WTC11 (cell line): ENCODE data around the gene PNMA6E.

Experiments
- NR1H2 ChIP-seq: sonication (generic); formaldehyde crosslinking; IDR thresholded peaks from 2 replicates; pipeline ENCODE4 v1.9.0; 2021; ENCODE audit warnings: mild to moderate bottlenecking, moderate library complexity, missing genetic modification reagents
- NR2C2 ChIP-seq: sonication (generic); formaldehyde crosslinking; IDR thresholded peaks from 2 replicates; pipeline ENCODE4 v1.8.0; 2022; ENCODE audit warnings: mild to moderate bottlenecking, missing genetic modification reagents
- TEAD4 ChIP-seq: sonication (generic); formaldehyde crosslinking; IDR thresholded peaks from 2 replicates; pipeline ENCODE4 v1.8.0; 2022; ENCODE audit warnings: mild to moderate bottlenecking, missing genetic modification reagents
- ZNF423 ChIP-seq: fragments of 250-450 bp; sonication (Bioruptor Pico); IDR thresholded peaks from 2 replicates; pipeline ENCODE4 v2.1.2; 2022; ENCODE audit warnings: mild to moderate bottlenecking, moderate library complexity
- TF ChIP-seq, protein P1 (sequence below): sonication (generic); formaldehyde crosslinking; conservative IDR thresholded peaks from 2 replicates; pipeline ENCODE4 v1.8.1; 2022; ENCODE audit warnings: mild to moderate bottlenecking, missing genetic modification reagents
- TF ChIP-seq, protein P2 (sequence below): fragments of 200-600 bp; IDR thresholded peaks from 2 replicates; pipeline ENCODE4 v1.8.0; 2022; ENCODE audit warnings: antibody characterized with exemption
- TF ChIP-seq, protein P3 (sequence below): sonication (generic); formaldehyde crosslinking; IDR thresholded peaks from 2 replicates; pipeline ENCODE4 v1.8.0; 2022; ENCODE audit warnings: mild to moderate bottlenecking, missing genetic modification reagents
- TF ChIP-seq, protein P4 (sequence below): sonication (generic); formaldehyde crosslinking; IDR thresholded peaks from 2 replicates; pipeline ENCODE4 v1.8.1; 2023; ENCODE audit warnings: mild to moderate bottlenecking, missing genetic modification reagents, moderate library complexity
- TF ChIP-seq, protein P5 (sequence below): sonication (generic); formaldehyde crosslinking; IDR thresholded peaks from 2 replicates; pipeline ENCODE4 v1.8.1; 2022; ENCODE audit warnings: missing genetic modification reagents, borderline replicate concordance
- TF ChIP-seq, protein P6 (sequence below): sonication (generic); formaldehyde crosslinking; IDR thresholded peaks from 2 replicates; pipeline ENCODE4 v1.8.1; 2022; ENCODE audit warnings: low read depth, mild to moderate bottlenecking, moderate library complexity, missing genetic modification reagents, borderline replicate concordance

DNA sequence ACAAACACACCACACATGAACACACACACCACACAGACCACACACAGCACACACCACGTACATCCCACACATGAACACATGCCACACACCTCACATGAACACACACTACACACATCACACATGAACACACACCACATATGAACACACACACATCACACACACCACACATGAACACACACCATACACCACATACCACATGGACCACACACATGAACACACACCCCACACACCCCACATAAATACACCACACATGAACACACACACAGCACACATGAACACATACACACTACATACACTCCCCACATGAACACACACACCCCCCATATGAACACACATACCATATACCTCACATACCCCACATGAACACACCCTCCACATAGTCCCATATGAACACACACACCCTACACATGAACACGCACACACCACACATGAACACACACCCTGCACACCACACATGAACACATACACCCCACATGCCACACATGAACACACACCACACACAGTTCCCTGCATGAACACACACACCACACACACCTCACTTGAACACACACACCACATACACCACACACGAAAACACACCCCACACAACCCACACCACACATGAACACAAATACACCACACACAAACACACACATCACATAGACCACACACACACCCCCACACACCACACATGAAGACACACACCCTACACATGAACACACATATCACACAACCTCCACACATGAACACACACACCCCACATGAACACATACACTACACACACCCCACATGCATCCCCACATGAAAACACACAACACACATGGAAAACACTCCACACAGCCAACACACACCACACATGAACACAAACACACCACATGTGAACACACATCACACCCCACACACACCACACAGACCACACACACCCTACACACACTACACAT, 18.3 kb downstream of the PNMA6E start:
- TF ChIP-seq, protein P1, sequence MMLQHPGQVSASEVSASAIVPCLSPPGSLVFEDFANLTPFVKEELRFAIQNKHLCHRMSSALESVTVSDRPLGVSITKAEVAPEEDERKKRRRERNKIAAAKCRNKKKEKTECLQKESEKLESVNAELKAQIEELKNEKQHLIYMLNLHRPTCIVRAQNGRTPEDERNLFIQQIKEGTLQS (CRISPR knock-in tag): no peak
- TF ChIP-seq, protein P2, sequence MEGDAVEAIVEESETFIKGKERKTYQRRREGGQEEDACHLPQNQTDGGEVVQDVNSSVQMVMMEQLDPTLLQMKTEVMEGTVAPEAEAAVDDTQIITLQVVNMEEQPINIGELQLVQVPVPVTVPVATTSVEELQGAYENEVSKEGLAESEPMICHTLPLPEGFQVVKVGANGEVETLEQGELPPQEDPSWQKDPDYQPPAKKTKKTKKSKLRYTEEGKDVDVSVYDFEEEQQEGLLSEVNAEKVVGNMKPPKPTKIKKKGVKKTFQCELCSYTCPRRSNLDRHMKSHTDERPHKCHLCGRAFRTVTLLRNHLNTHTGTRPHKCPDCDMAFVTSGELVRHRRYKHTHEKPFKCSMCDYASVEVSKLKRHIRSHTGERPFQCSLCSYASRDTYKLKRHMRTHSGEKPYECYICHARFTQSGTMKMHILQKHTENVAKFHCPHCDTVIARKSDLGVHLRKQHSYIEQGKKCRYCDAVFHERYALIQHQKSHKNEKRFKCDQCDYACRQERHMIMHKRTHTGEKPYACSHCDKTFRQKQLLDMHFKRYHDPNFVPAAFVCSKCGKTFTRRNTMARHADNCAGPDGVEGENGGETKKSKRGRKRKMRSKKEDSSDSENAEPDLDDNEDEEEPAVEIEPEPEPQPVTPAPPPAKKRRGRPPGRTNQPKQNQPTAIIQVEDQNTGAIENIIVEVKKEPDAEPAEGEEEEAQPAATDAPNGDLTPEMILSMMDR: no peak
- TF ChIP-seq, protein P3, sequence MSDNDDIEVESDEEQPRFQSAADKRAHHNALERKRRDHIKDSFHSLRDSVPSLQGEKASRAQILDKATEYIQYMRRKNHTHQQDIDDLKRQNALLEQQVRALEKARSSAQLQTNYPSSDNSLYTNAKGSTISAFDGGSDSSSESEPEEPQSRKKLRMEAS: no peak
- TF ChIP-seq, protein P4, sequence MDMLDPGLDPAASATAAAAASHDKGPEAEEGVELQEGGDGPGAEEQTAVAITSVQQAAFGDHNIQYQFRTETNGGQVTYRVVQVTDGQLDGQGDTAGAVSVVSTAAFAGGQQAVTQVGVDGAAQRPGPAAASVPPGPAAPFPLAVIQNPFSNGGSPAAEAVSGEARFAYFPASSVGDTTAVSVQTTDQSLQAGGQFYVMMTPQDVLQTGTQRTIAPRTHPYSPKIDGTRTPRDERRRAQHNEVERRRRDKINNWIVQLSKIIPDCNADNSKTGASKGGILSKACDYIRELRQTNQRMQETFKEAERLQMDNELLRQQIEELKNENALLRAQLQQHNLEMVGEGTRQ: no peak
- TF ChIP-seq ZNF423 (CRISPR knock-in tag) (no peak), TEAD4 (no peak), NR2C2 (CRISPR knock-in tag) (no peak), NR1H2 (CRISPR knock-in tag) (no peak)
- TF ChIP-seq, protein P5, sequence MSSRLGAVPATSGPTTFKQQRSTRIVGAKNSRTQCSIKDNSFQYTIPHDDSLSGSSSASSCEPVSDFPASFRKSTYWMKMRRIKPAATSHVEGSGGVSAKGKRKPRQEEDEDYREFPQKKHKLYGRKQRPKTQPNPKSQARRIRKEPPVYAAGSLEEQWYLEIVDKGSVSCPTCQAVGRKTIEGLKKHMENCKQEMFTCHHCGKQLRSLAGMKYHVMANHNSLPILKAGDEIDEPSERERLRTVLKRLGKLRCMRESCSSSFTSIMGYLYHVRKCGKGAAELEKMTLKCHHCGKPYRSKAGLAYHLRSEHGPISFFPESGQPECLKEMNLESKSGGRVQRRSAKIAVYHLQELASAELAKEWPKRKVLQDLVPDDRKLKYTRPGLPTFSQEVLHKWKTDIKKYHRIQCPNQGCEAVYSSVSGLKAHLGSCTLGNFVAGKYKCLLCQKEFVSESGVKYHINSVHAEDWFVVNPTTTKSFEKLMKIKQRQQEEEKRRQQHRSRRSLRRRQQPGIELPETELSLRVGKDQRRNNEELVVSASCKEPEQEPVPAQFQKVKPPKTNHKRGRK (CRISPR knock-in tag): no peak
- TF ChIP-seq, protein P6, sequence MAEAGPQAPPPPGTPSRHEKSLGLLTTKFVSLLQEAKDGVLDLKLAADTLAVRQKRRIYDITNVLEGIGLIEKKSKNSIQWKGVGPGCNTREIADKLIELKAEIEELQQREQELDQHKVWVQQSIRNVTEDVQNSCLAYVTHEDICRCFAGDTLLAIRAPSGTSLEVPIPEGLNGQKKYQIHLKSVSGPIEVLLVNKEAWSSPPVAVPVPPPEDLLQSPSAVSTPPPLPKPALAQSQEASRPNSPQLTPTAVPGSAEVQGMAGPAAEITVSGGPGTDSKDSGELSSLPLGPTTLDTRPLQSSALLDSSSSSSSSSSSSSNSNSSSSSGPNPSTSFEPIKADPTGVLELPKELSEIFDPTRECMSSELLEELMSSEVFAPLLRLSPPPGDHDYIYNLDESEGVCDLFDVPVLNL (CRISPR knock-in tag): no peak
